ENCODE results near the gene RELCH. TPM values are rescaled to one million over a fixed set of nuclear protein-coding genes. Genes with fewer than 3 reads are reported as not detected.

RELCH gene
- total RNA-seq, 3 donors from 2014 or later: 39.0 to 60.2 (median 51.2) TPM

DNA sequence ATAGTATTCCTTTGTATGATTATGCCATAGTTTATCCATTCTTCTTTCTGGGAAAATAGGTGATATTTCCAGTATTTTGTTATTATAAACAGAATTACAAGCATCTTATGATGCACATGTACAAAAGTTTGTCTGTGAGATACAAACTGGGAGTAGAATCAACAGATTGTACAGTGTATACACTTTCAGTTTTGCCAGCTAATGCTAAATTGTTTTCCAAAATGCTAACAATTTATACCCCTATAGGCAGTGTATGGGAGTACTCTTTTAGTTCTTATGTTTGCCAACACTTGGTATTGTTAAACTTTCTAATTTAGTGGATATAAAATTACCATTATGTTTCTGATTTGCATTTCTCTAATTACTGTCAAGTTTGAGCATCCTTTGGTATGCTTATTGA, 107.0 kb downstream of the RELCH start:
- DNase-seq (no peak), ATAC-seq (no peak)
- H3K4me1 ChIP-seq (ENCODE audit: low read depth): peaks cover 5% of the 10 kb centered on the region
- no peaks in the 10 kb centered on the region for H3K36me3 ChIP-seq (ENCODE audit: low read depth)
- intact Hi-C loops (cut with DNase I, micrococcal nuclease): no loop called here
- H3K9me3 ChIP-seq: no peaks in the 10 kb centered on the region
- no peak overlapping the region for H3K4me3 ChIP-seq
- TF ChIP-seq, protein P1, sequence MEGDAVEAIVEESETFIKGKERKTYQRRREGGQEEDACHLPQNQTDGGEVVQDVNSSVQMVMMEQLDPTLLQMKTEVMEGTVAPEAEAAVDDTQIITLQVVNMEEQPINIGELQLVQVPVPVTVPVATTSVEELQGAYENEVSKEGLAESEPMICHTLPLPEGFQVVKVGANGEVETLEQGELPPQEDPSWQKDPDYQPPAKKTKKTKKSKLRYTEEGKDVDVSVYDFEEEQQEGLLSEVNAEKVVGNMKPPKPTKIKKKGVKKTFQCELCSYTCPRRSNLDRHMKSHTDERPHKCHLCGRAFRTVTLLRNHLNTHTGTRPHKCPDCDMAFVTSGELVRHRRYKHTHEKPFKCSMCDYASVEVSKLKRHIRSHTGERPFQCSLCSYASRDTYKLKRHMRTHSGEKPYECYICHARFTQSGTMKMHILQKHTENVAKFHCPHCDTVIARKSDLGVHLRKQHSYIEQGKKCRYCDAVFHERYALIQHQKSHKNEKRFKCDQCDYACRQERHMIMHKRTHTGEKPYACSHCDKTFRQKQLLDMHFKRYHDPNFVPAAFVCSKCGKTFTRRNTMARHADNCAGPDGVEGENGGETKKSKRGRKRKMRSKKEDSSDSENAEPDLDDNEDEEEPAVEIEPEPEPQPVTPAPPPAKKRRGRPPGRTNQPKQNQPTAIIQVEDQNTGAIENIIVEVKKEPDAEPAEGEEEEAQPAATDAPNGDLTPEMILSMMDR (IDR thresholded peaks at IDR 0.05): no peak

- TF ChIP-seq, protein P1 (IDR thresholded peaks at IDR 0.05): no peak
These were observed 113.4 kb downstream of the RELCH start for GRCh38 chr18:62300359-62300963.

GRCh38 chr18:62301322-62301721, 114.3 kb downstream of the RELCH start:
- intact Hi-C loops (cut with DNase I, micrococcal nuclease): no loop called here
- TF ChIP-seq, protein P1 (IDR thresholded peaks at IDR 0.05): no peak
- no peak overlapping the region for H3K4me3 ChIP-seq
- H3K9me3 ChIP-seq: no peaks in the 10 kb centered on the region
- H3K4me1 ChIP-seq (ENCODE audit: low read depth): no peaks in the 10 kb centered on the region
- H3K36me3 ChIP-seq (ENCODE audit: low read depth): no peaks in the 10 kb centered on the region
- ATAC-seq: no peak
- DNase-seq: no peak

More at GRCh38 chr18:62300359-62300963, 113.4 kb downstream of the RELCH start:
- Histone ChIP-seq H3K4me1 (ENCODE audit: low read depth) (no peaks in the 10 kb centered on the region), H3K36me3 (ENCODE audit: low read depth) (no peaks in the 10 kb centered on the region), H3K9me3 (no peaks in the 10 kb centered on the region), H3K4me3 (no peak overlapping the region)
- no peak for ATAC-seq
- intact Hi-C loops (cut with DNase I, micrococcal nuclease): no loop called here
- DNase-seq: no peak

GRCh38 chr18:62312851-62313250, 125.8 kb downstream of the RELCH start:
- no peak for DNase-seq
- H3K4me3 ChIP-seq: no peak overlapping the region
- intact Hi-C loops (cut with DNase I, micrococcal nuclease): no loop called here
- TF ChIP-seq, protein P1 (IDR thresholded peaks at IDR 0.05): no peak
- no peaks in the 10 kb centered on the region for H3K9me3 ChIP-seq
- H3K4me1 ChIP-seq (ENCODE audit: low read depth): no peaks in the 10 kb centered on the region
- no peaks in the 10 kb centered on the region for H3K36me3 ChIP-seq (ENCODE audit: low read depth)
- no peak for ATAC-seq

DNA sequence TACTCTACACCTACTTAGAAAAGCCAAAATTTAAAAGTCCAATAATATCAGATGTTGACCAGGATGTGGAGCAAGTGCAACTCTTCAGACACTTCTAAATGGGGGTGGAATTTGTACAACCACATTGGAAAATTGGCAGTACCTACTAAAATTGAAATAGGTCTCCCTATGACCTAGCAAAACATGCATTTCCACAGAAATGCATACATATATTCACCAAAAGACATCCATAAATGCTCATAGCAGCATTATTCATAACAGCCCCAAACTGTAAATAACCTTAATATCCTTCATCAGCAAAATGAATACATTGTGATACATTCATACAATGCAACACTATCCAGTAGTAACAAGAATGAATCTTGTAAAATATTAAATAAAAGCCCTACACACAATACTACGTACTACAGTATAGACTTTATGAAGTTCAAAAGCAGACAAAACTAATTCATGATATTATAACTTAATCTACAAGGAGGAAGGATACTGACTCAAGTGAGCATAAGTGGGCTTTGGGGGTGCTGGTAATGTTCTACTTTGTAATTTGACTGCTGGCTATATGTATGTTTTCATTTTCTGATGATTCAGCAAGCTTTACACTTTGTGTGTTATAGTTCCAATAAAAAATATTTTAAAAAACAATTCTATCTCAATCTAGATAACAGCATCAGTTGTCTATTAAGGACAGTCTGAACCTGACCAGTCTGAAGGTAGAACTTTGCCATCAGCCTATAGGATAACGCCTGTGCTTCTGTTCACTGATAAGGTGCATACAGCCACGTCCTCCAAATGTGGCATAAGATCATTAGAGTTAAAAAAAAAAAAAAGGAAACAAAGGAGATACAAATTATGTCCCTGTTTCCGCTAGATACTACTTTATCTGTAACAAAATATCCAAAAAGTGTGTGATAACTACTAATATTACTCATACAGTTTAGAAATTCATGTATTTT, 131.4 kb downstream of the RELCH start:
- ATAC-seq: no peak
- intact Hi-C loops (cut with DNase I, micrococcal nuclease): no loop called here

More for the DNA sequence above, 131.4 kb downstream of the RELCH start:
- Histone ChIP-seq H3K9me3 (no peaks in the 10 kb centered on the region), H3K36me3 (ENCODE audit: low read depth) (no peaks in the 10 kb centered on the region), H3K4me1 (ENCODE audit: low read depth) (no peaks in the 10 kb centered on the region), H3K4me3 (no peak overlapping the region)
- TF ChIP-seq, protein P1 (IDR thresholded peaks at IDR 0.05): no peak
- DNase-seq: no peak

All from mucosa of descending colon (tissue), 3 donors.